Gastroesophageal sphincter (tissue), 3 donors: Measurements from ENCODE around the gene KIF16B.

Experiments
- CTCF ChIP-seq, 4 experiments: fragments of 200-600 bp in 2 of 4; fragments of 450-650 bp in 2 of 4; sonication (generic) in 1 of 4; IDR thresholded peaks; one replicate each; pipeline ENCODE4 v1.5.1; 2017 to 2019; ENCODE audit warnings: antibody characterized with exemption in 4 of 4, mild to moderate bottlenecking in 2 of 4, moderate library complexity in 2 of 4
- POLR2A ChIP-seq, 2 donors: fragments of 450-650 bp; IDR thresholded peaks; one replicate each; pipeline ENCODE4 v1.6.1; 2017; ENCODE audit warnings: antibody characterized with exemption in 2 of 2, mild to moderate bottlenecking in 2 of 2, moderate library complexity in 1 of 2

GRCh38 chr20:16351415-16351814 lies 221.8 kb downstream of the KIF16B start:
- TF ChIP-seq CTCF (IDR thresholded peaks at IDR 0.05) = no peak
- TF ChIP-seq POLR2A (IDR thresholded peaks at IDR 0.05) = no peak
